ENCODE data around the gene UPK1A. TPM values are rescaled to one million over a fixed set of nuclear protein-coding genes. Genes with fewer than 3 reads are reported as not detected.

The UPK1A gene
- polyA plus RNA-seq, 1 donor from 2014 or later = not detected

DNA sequence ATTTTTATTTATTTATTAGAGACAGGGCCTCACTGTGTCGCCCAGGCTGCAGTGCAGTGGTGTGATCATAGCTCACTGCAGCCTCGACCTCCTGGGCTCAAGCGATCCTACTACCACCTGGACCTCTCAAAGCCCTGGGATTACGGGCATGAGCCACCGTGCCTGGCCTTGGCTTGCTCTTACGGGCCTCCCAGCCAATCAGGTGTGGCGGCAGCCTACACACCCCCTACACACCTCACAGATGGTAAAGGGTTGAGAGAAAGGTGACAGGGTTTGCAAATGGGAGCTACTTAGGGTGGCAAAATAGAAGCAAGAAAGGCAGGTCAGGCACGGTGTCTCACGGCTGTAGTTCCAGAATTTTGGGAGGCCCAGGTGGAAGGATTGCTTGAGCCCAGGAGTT, 37.0 kb downstream of the UPK1A start:
- no peaks in the 10 kb centered on the region for H3K79me2 ChIP-seq (replicated peaks; ENCODE audit: insufficient read depth, low read length)
- no peak overlapping the region for H3K4me2 ChIP-seq (ENCODE audit: low read length)
- no peaks in the 10 kb centered on the region for H4K20me1 ChIP-seq (ENCODE audit: insufficient read depth)
- H2AFZ ChIP-seq (ENCODE audit: low read depth, low read length) = no peak overlapping the region
- H3K27ac ChIP-seq (ENCODE audit: low read length) = no peak overlapping the region
- H3K9me3 ChIP-seq (ENCODE audit: low read length) = no peaks in the 10 kb centered on the region
- H3F3A ChIP-seq (ENCODE audit: insufficient read depth, low read length, poor library complexity, severe bottlenecking) = no peaks in the 10 kb centered on the region
- no peaks in the 10 kb centered on the region for H3K36me3 ChIP-seq (ENCODE audit: insufficient read depth, low read length)
- TF ChIP-seq RAD21 (conservative IDR thresholded peaks at IDR 0.05) (no peak), TAF1 (IDR thresholded peaks at IDR 0.05; ENCODE audit: low read depth) (no peak)
- no peak overlapping the region for H3K9ac ChIP-seq (ENCODE audit: low read length)
- no peaks in the 10 kb centered on the region for H3K27me3 ChIP-seq (ENCODE audit: insufficient read depth, low read depth, low read length)
- H3K4me3 ChIP-seq (ENCODE audit: low read length) = no peak overlapping the region
- no peaks in the 10 kb centered on the region for H3K9me2 ChIP-seq (ENCODE audit: insufficient read depth, low read length)

DNA sequence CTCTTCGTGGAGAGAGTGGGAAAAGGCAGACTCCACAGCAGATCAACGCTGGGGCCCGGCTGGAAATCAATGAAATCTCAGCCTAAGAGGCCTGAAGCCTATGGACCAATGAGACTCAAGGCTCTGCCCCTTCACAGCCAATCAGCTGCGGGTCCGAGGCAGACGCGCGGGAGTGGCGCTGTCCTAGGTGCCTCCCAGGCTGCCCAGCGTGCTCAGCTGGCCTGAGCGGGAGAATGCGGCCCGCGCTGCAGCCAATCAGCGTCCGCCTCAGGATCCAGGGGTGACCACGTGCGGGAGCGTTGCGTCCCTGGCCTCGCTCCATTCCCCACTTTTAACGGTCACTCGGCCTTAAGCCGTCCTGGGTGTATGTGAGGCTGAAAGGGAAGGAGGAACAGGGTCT, 37.9 kb downstream of the UPK1A start, which contains the start of gene ZBTB32:
TSS of gene ZBTB32 (plus strand) at position 341 of the 400 bp plus-strand sequence. CDS start 10,069 bp downstream, outside the sequence.
- Histone ChIP-seq H3K79me2 (replicated peaks; ENCODE audit: insufficient read depth, low read length) (no peaks in the 10 kb centered on the region), H4K20me1 (ENCODE audit: insufficient read depth) (no peaks in the 10 kb centered on the region), H3K9me3 (ENCODE audit: low read length) (no peaks in the 10 kb centered on the region), H3K36me3 (ENCODE audit: insufficient read depth, low read length) (no peaks in the 10 kb centered on the region), H3K9me2 (ENCODE audit: insufficient read depth, low read length) (no peaks in the 10 kb centered on the region), H3K27me3 (ENCODE audit: insufficient read depth, low read depth, low read length) (no peaks in the 10 kb centered on the region), H3F3A (ENCODE audit: insufficient read depth, low read length, poor library complexity, severe bottlenecking) (no peaks in the 10 kb centered on the region), H3K4me2 (ENCODE audit: low read length) (no peak within 1 kb of the TSS), H3K4me3 (ENCODE audit: low read length) (no peak within 1 kb of the TSS), H3K27ac (ENCODE audit: low read length) (no peak within 1 kb of the TSS), H2AFZ (ENCODE audit: low read depth, low read length) (no peak within 1 kb of the TSS), H3K9ac (ENCODE audit: low read length) (no peak within 1 kb of the TSS)
- TF ChIP-seq MXI1 (conservative IDR thresholded peaks at IDR 0.05; ENCODE audit: poor library complexity, severe bottlenecking) (no peak), EP300 (conservative IDR thresholded peaks at IDR 0.05; ENCODE audit: poor library complexity, severe bottlenecking) (no peak), RAD21 (conservative IDR thresholded peaks at IDR 0.05) (no peak), SMC3 (conservative IDR thresholded peaks at IDR 0.05; ENCODE audit: poor library complexity) (no peak), EZH2 (IDR thresholded peaks at IDR 0.05; ENCODE audit: borderline replicate concordance, insufficient read depth, low read length, poor library complexity, severe bottlenecking) (no peak), TAF1 (IDR thresholded peaks at IDR 0.05; ENCODE audit: low read depth) (no peak), POLR2AphosphoS5 (IDR thresholded peaks at IDR 0.05) (no peak)
- TF ChIP-seq, protein P1, sequence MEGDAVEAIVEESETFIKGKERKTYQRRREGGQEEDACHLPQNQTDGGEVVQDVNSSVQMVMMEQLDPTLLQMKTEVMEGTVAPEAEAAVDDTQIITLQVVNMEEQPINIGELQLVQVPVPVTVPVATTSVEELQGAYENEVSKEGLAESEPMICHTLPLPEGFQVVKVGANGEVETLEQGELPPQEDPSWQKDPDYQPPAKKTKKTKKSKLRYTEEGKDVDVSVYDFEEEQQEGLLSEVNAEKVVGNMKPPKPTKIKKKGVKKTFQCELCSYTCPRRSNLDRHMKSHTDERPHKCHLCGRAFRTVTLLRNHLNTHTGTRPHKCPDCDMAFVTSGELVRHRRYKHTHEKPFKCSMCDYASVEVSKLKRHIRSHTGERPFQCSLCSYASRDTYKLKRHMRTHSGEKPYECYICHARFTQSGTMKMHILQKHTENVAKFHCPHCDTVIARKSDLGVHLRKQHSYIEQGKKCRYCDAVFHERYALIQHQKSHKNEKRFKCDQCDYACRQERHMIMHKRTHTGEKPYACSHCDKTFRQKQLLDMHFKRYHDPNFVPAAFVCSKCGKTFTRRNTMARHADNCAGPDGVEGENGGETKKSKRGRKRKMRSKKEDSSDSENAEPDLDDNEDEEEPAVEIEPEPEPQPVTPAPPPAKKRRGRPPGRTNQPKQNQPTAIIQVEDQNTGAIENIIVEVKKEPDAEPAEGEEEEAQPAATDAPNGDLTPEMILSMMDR (IDR thresholded peaks at IDR 0.05; ENCODE audit: poor library complexity, severe bottlenecking) = no peak
- TF ChIP-seq, protein P2, sequence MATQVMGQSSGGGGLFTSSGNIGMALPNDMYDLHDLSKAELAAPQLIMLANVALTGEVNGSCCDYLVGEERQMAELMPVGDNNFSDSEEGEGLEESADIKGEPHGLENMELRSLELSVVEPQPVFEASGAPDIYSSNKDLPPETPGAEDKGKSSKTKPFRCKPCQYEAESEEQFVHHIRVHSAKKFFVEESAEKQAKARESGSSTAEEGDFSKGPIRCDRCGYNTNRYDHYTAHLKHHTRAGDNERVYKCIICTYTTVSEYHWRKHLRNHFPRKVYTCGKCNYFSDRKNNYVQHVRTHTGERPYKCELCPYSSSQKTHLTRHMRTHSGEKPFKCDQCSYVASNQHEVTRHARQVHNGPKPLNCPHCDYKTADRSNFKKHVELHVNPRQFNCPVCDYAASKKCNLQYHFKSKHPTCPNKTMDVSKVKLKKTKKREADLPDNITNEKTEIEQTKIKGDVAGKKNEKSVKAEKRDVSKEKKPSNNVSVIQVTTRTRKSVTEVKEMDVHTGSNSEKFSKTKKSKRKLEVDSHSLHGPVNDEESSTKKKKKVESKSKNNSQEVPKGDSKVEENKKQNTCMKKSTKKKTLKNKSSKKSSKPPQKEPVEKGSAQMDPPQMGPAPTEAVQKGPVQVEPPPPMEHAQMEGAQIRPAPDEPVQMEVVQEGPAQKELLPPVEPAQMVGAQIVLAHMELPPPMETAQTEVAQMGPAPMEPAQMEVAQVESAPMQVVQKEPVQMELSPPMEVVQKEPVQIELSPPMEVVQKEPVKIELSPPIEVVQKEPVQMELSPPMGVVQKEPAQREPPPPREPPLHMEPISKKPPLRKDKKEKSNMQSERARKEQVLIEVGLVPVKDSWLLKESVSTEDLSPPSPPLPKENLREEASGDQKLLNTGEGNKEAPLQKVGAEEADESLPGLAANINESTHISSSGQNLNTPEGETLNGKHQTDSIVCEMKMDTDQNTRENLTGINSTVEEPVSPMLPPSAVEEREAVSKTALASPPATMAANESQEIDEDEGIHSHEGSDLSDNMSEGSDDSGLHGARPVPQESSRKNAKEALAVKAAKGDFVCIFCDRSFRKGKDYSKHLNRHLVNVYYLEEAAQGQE (IDR thresholded peaks at IDR 0.05; ENCODE audit: borderline replicate concordance) = no peak

DNA sequence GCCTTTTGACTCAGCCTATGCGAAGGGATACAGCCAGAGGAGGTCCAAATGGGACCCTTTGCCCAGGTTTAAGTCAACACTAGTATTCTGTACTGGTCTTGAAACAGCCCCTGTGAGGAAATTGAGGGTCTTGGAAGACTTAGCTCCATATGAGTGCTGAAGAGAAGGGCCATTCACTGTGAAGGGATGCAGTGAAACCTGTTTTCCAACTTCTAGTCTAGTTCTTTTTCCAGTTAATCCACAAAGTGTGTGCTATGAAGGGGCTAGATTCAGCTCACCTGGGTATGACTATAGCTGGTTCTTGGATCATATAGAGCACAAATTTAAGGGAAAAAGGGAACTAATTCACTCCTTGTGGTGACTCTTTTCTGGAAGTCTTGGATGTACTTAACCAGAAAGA, 42.1 kb downstream of the UPK1A start:
- no peak overlapping the region for H3K4me3 ChIP-seq (ENCODE audit: low read length)
- H3K9me2 ChIP-seq (ENCODE audit: insufficient read depth, low read length) = no peaks in the 10 kb centered on the region
- TF ChIP-seq MXI1 (conservative IDR thresholded peaks at IDR 0.05; ENCODE audit: poor library complexity, severe bottlenecking) (no peak), POLR2AphosphoS5 (IDR thresholded peaks at IDR 0.05) (no peak), EP300 (conservative IDR thresholded peaks at IDR 0.05; ENCODE audit: poor library complexity, severe bottlenecking) (no peak)
- H3K79me2 ChIP-seq (replicated peaks; ENCODE audit: insufficient read depth, low read length) = no peaks in the 10 kb centered on the region
- H2AFZ ChIP-seq (ENCODE audit: low read depth, low read length) = no peak overlapping the region
- H3K27me3 ChIP-seq (ENCODE audit: insufficient read depth, low read depth, low read length) = no peaks in the 10 kb centered on the region
- H3K36me3 ChIP-seq (ENCODE audit: insufficient read depth, low read length) = no peaks in the 10 kb centered on the region
- no peak overlapping the region for H3K4me2 ChIP-seq (ENCODE audit: low read length)
- no peak overlapping the region for H3K27ac ChIP-seq (ENCODE audit: low read length)
- no peak overlapping the region for H3K9ac ChIP-seq (ENCODE audit: low read length)
- H3F3A ChIP-seq (ENCODE audit: insufficient read depth, low read length, poor library complexity, severe bottlenecking) = no peaks in the 10 kb centered on the region
- H3K9me3 ChIP-seq (ENCODE audit: low read length) = no peaks in the 10 kb centered on the region
- H4K20me1 ChIP-seq (ENCODE audit: insufficient read depth) = no peaks in the 10 kb centered on the region

Measured in neural cell (in vitro differentiated cells).